Lung (tissue), 12 donors: Measurements from ENCODE around the gene TERB1. TPM values are rescaled to one million over a fixed set of nuclear protein-coding genes. Genes with fewer than 3 reads are reported as not detected.
A peak's percentile ranks its signal among the peaks of the same experiment; 100 is the strongest.

Experiments used
- ATAC-seq: fragments of 200-7000 bp; cut with Tn5 transposase; one replicate; pipeline ENCODE4 v1.9.1; 2020; ENCODE audit warnings: moderate number of reproducible peaks; ENCODE audit not compliant: insufficient read depth, low FRiP score
- DNase-seq, 3 donors: peaks; one replicate each; pipeline ENCODE4 v3.0.0-alpha.2; 2013 to 2017
- H3K27ac ChIP-seq, 2 donors: one replicate each; pipeline ENCODE4 v1.5.1; 2013; ENCODE audit warnings: mild to moderate bottlenecking in 2 of 2, moderate library complexity in 2 of 2, control low read depth in 1 of 2, inconsistent platforms in 1 of 2, low read depth in 1 of 2, low read length in 1 of 2
- H3K27me3 ChIP-seq, 3 donors: one replicate each; pipeline ENCODE4 v1.5.1; 2013; ENCODE audit warnings: low read length in 2 of 3; ENCODE audit not compliant: control insufficient read depth in 3 of 3, insufficient read depth in 3 of 3
- H3K36me3 ChIP-seq, 4 donors: one replicate each; pipeline ENCODE4 v1.5.1; 2013; ENCODE audit warnings: low read length in 4 of 4, mild to moderate bottlenecking in 1 of 4, moderate library complexity in 1 of 4; ENCODE audit not compliant: control insufficient read depth in 4 of 4, insufficient read depth in 4 of 4
- H3K4me1 ChIP-seq, 5 donors: one replicate each; pipeline ENCODE4 v1.5.1; 2013; ENCODE audit warnings: low read length in 5 of 5, mild to moderate bottlenecking in 2 of 5, moderate library complexity in 1 of 5; ENCODE audit not compliant: control insufficient read depth in 5 of 5, insufficient read depth in 5 of 5
- H3K4me3 ChIP-seq: one replicate; pipeline ENCODE4 v1.5.1; 2013; ENCODE audit warnings: mild to moderate bottlenecking, control low read depth, moderate library complexity
- H3K9ac ChIP-seq, 2 donors: one replicate each; pipeline ENCODE4 v1.5.1; 2013; ENCODE audit warnings: low read length in 2 of 2, control low read depth in 1 of 2; ENCODE audit not compliant: insufficient read depth in 1 of 2
- H3K9me3 ChIP-seq, 4 donors: one replicate each; pipeline ENCODE4 v1.5.1; 2013; ENCODE audit warnings: low read length in 3 of 4, mild to moderate bottlenecking in 1 of 4, moderate library complexity in 1 of 4; ENCODE audit not compliant: control insufficient read depth in 4 of 4, insufficient read depth in 3 of 4
- CTCF ChIP-seq: IDR thresholded peaks from 2 replicates; pipeline ENCODE4 v1.5.1; 2012; ENCODE audit warnings: mild to moderate bottlenecking; ENCODE audit errors: control extremely low read depth, extremely low read depth
- WGBS, 2 donors: extraction: QIAGEN DNeasy Blood & Tissue Kit; methylation state at CpG; one replicate each; pipeline ENCODE4 v1.1.7; 2013; 5-methylcytosine and 5-hydroxymethylcytosine counted together
- polyA plus RNA-seq, 2 donors: library from polyadenylated mRNA; stranded (reverse); fragments of 200-250 nt; gene quantifications; one replicate each; pipeline ENCODE4 v1.2.1, GENCODE V29; 2013
- total RNA-seq, 2 donors: library from RNA; depleted of rRNA in 1 of 2; stranded (reverse); fragments of >200 nt in 1 of 2; gene quantifications; one replicate each; pipeline ENCODE4 v1.2.1, GENCODE V29; 2014 to 2021
- donor health status: control.
- donor health status: control.
- donor health status: Bipolar disorder and iron deficiency.
- donor health status: healthy.
- donor health status: DM: yes; HTN: yes; CAD: no.

Gene TERB1
- total and polyA plus RNA-seq, 4 donors: not detected

- no peak for TF ChIP-seq CTCF
- Histone ChIP-seq H3K27ac (peak overlapping the region; percentile 99), H3K36me3 (peaks cover 8 to 33% (median 21%) of the 10 kb centered on the region in 4 donors), H3K27me3 (no peaks in the 10 kb centered on the region), H3K9me3 (no peaks in the 10 kb centered on the region), H3K4me3 (peak overlapping the region; percentile 91), H3K4me1 (peaks cover 7 to 20% (median 10%) of the 10 kb centered on the region in 5 donors), H3K9ac (peak overlapping the region; percentile 85 to 91)
- peak in 1 of 3 donors; percentile 8 for DNase-seq
- ATAC-seq: no peak
- 12 to 16% methylated on average over 12 of the region's 12 CpGs for WGBS, 2 donors
Measured at GRCh38 chr16:66750279-66751052, 50.9 kb downstream of the TERB1 start.

- DNase-seq: no peak
- H3K9ac ChIP-seq: no peak overlapping the region
- peaks cover 19 to 49% (median 36%) of the 10 kb centered on the region in 4 donors for H3K36me3 ChIP-seq
- no peaks in the 10 kb centered on the region for H3K27me3 ChIP-seq
- no peak overlapping the region for H3K4me3 ChIP-seq
- no peaks in the 10 kb centered on the region for H3K9me3 ChIP-seq
- no peak for ATAC-seq
- H3K27ac ChIP-seq: no peak overlapping the region
- no peak for TF ChIP-seq CTCF
- 13 to 16% methylated on average over 1 of the region's 1 CpG for WGBS, 2 donors
- peaks cover 7 to 25% (median 12%) of the 10 kb centered on the region in 5 donors for H3K4me1 ChIP-seq
Measured at GRCh38 chr16:66746682-66747081, 54.7 kb downstream of the TERB1 start.

GRCh38 chr16:66746048-66746447 lies 55.3 kb downstream of the TERB1 start:
- H3K36me3 ChIP-seq: peaks cover 19 to 54% (median 37%) of the 10 kb centered on the region in 4 donors
- WGBS, 2 donors: 54 to 68% methylated on average over 3 of the region's 3 CpGs
- H3K4me1 ChIP-seq: peaks cover 10 to 32% (median 12%) of the 10 kb centered on the region in 5 donors
- no peak overlapping the region for H3K9ac ChIP-seq
- no peak for ATAC-seq
- no peak overlapping the region for H3K4me3 ChIP-seq
- no peaks in the 10 kb centered on the region for H3K27me3 ChIP-seq
- no peak for DNase-seq
- H3K27ac ChIP-seq: peak overlapping the region in 1 of 2 donors; percentile 28
- H3K9me3 ChIP-seq: no peaks in the 10 kb centered on the region
- no peak for TF ChIP-seq CTCF
